Measurements from ENCODE around the gene CASP14.

DNA sequence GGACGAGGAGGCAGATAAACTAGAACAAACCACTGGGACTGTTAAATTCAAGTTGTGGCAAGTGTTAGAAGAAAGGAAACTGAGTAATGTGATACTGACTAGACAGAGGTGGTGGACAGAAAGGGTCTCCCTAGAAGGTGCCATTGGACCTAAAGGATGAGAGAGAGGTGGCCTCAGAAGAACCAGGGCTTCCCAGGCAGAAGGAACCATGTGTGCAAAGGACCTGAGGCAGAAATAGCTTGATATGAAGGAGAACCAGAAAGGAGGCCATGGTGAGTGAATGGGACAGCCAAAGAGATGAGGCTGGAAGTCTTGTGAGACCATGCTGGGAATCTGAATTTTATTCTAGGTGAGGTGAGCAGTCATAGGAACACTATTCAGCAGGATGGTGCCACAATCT lies 55.1 kb downstream of the CASP14 start:
- TF ChIP-seq, protein P1, sequence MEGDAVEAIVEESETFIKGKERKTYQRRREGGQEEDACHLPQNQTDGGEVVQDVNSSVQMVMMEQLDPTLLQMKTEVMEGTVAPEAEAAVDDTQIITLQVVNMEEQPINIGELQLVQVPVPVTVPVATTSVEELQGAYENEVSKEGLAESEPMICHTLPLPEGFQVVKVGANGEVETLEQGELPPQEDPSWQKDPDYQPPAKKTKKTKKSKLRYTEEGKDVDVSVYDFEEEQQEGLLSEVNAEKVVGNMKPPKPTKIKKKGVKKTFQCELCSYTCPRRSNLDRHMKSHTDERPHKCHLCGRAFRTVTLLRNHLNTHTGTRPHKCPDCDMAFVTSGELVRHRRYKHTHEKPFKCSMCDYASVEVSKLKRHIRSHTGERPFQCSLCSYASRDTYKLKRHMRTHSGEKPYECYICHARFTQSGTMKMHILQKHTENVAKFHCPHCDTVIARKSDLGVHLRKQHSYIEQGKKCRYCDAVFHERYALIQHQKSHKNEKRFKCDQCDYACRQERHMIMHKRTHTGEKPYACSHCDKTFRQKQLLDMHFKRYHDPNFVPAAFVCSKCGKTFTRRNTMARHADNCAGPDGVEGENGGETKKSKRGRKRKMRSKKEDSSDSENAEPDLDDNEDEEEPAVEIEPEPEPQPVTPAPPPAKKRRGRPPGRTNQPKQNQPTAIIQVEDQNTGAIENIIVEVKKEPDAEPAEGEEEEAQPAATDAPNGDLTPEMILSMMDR (conservative IDR thresholded peaks at IDR 0.05), result no peak
- no peak for TF ChIP-seq ZFX (IDR thresholded peaks at IDR 0.05)

Data from C4-2B (cell line).